Endothelial cell of umbilical vein (primary cell): ENCODE measurements around the gene PRRC1. TPM values are rescaled to one million over a fixed set of nuclear protein-coding genes. Genes with fewer than 3 reads are reported as not detected.

Experiments used
- BruUV-seq: library from RNA; stranded (reverse); fragments of 400-500 nt; replicated peaks from 2 replicates; lab custom pipeline; 2021; lab: Mats Ljungman, UMichigan
- CTCF ChIA-PET: fragments of 300-600, 350-600 bp; sonication (Branson Sonifier 250); formaldehyde crosslinking; loops from one replicate; lab custom pipeline; 2021; ENCODE audit warnings: antibody characterized with exemption, inconsistent platforms; lab: Charles Lee
- POLR2A ChIA-PET: fragments of 300-600, 350-600 bp; sonication (Branson Sonifier 250); formaldehyde crosslinking; loops from one replicate; lab custom pipeline; 2021; ENCODE audit warnings: antibody characterized with exemption, inconsistent platforms; lab: Charles Lee
- DNase-seq: peaks from one replicate; pipeline ENCODE4 v3.0.0-alpha.2; 2011; ENCODE audit warnings: low read depth, low spot score
- FAIRE-seq: peaks from 2 replicates; lab custom pipeline; 2011; peaks lifted over from hg19 to GRCh38; lab: Jason Lieb, UNC
- H2AFZ ChIP-seq: 2 replicates; pipeline ENCODE4 v1.6.0; 2012; ENCODE audit warnings: low read depth, low read length, control low read depth, inconsistent platforms
- H3K27ac ChIP-seq: 2 replicates; pipeline ENCODE4 v1.5.1; 2011; ENCODE audit warnings: low read depth, mild to moderate bottlenecking, control low read depth, low read length, moderate library complexity; ENCODE audit not compliant: insufficient read depth
- H3K27me3 ChIP-seq, 2 experiments: 2 replicates each; pipeline versions ENCODE4 v1.6.0 to v1.6.1; 2011; ENCODE audit warnings: low read length in 2 of 2, mixed read lengths in 1 of 2; ENCODE audit not compliant: control insufficient read depth in 2 of 2, insufficient read depth in 2 of 2
- H3K36me3 ChIP-seq, 2 experiments: 2 replicates in 1 of 2; 3 replicates in 1 of 2; pipeline ENCODE4 v1.5.1; 2011; ENCODE audit warnings: low read length in 2 of 2, mild to moderate bottlenecking in 1 of 2, moderate library complexity in 1 of 2; ENCODE audit not compliant: control insufficient read depth in 2 of 2, insufficient read depth in 2 of 2; ENCODE audit errors: extremely low read depth in 1 of 2
- H3K4me1 ChIP-seq: 3 replicates; pipeline ENCODE4 v1.5.1; 2011; ENCODE audit warnings: mild to moderate bottlenecking, low read length; ENCODE audit not compliant: control insufficient read depth, insufficient read depth; ENCODE audit errors: extremely low read depth
- H3K4me2 ChIP-seq: 2 replicates; pipeline ENCODE4 v1.6.1; 2011; ENCODE audit warnings: low read length, control low read depth, mixed read lengths; ENCODE audit not compliant: insufficient read depth
- H3K4me3 ChIP-seq, 3 experiments: fragments of 200-600 bp in 1 of 3; sonication (generic), shearing (Covaris generic) in 1 of 3; replicated peaks in 1 of 3; 2 replicates each; pipeline ENCODE4 v1.5.1; 2011 to 2016; ENCODE audit warnings: control low read depth in 3 of 3, low read length in 3 of 3, mild to moderate bottlenecking in 2 of 3, inconsistent platforms in 1 of 3, low read depth in 1 of 3, moderate library complexity in 1 of 3; ENCODE audit not compliant: insufficient read depth in 1 of 3
- H3K79me2 ChIP-seq: 2 replicates; pipeline ENCODE4 v1.6.0; 2012; ENCODE audit warnings: low read length, inconsistent platforms; ENCODE audit not compliant: control insufficient read depth, insufficient read depth
- H3K9ac ChIP-seq: replicated peaks from 2 replicates; pipeline ENCODE3; 2011; ENCODE audit warnings: low read length, control low read depth; ENCODE audit not compliant: insufficient read depth; ENCODE audit errors: extremely low read depth
- H3K9me1 ChIP-seq: replicated peaks from 3 replicates; pipeline ENCODE4 v1.6.0; 2011; ENCODE audit warnings: mild to moderate bottlenecking, low read length; ENCODE audit not compliant: control insufficient read depth, insufficient read depth; ENCODE audit errors: extremely low read depth
- H3K9me3 ChIP-seq: replicated peaks from 2 replicates; pipeline ENCODE4 v1.5.1; 2012; ENCODE audit warnings: low read length, inconsistent platforms; ENCODE audit not compliant: control insufficient read depth, insufficient read depth
- H4K20me1 ChIP-seq: replicated peaks from 2 replicates; pipeline ENCODE3; 2011; ENCODE audit warnings: mild to moderate bottlenecking, low read length; ENCODE audit not compliant: control insufficient read depth, insufficient read depth; ENCODE audit errors: extremely low read depth
- EZH2 ChIP-seq: IDR thresholded peaks from 2 replicates; pipeline ENCODE4 v1.6.1; 2012; ENCODE audit warnings: borderline replicate concordance, low read depth, mild to moderate bottlenecking, moderate library complexity, low read length, inconsistent platforms; ENCODE audit not compliant: severe bottlenecking
- FOS ChIP-seq: IDR thresholded peaks from 2 replicates; pipeline ENCODE4 v1.6.1; 2011; ENCODE audit warnings: mild to moderate bottlenecking, low read length, moderate library complexity, borderline replicate concordance; ENCODE audit not compliant: insufficient read depth
- GATA2 ChIP-seq: IDR thresholded peaks from 2 replicates; pipeline ENCODE4 v1.7.0; 2011; ENCODE audit warnings: low read depth, mild to moderate bottlenecking, moderate library complexity, mixed read lengths, low read length; ENCODE audit not compliant: insufficient read length, insufficient read depth
- JUN ChIP-seq: IDR thresholded peaks from 2 replicates; pipeline ENCODE4 v1.6.1; 2011; ENCODE audit warnings: borderline replicate concordance, low read depth; ENCODE audit not compliant: insufficient read length, insufficient read depth
- MYC ChIP-seq: IDR thresholded peaks from one replicate; pipeline ENCODE4 v1.6.1; 2011; ENCODE audit warnings: mild to moderate bottlenecking, low read depth, low read length
- POLR2A ChIP-seq: IDR thresholded peaks from 2 replicates; pipeline ENCODE4 v1.6.1; 2012; ENCODE audit warnings: low read depth, mild to moderate bottlenecking, control low read depth, low read length
- POLR2AphosphoS5 ChIP-seq: IDR thresholded peaks from 2 replicates; pipeline ENCODE4 v1.6.1; 2012; ENCODE audit warnings: low read depth, mild to moderate bottlenecking, control low read depth, low read length, moderate library complexity; ENCODE audit not compliant: insufficient read depth
- dilution Hi-C: fragments of 300-500 bp; cut with MboI; formaldehyde crosslinking; loops from one replicate; pipeline ENCODE4 v1.15.0; 2019; ENCODE audit warnings: low sequenced_read_pairs; ENCODE audit not compliant: extremely low pct_ligation_motif_present
- intact Hi-C: fragments of 100-400 bp; cut with micrococcal nuclease; formaldehyde crosslinking; loops from one replicate; pipeline ENCODE4 v1.10.0; 2022
- polyA plus RNA-seq, 4 experiments: library from polyadenylated mRNA; depleted of rRNA in 3 of 4; stranded (reverse) in 3 of 4; unstranded in 1 of 4; fragments of >200 nt; gene quantifications; 2 replicates each; pipeline versions ENCODE4 v1.2.1 to v1.2.3, GENCODE V29; 2011 to 2012; ENCODE audit warnings: missing spikeins in 1 of 4
- total RNA-seq: library from RNA; stranded (reverse); gene quantifications from 2 replicates; pipeline ENCODE4 v1.2.3, GENCODE V29; 2021
- TF ChIP-seq, protein P1 (sequence below), 2 donors: IDR thresholded peaks; 1 replicate in 1 of 2; 2 replicates in 1 of 2; pipeline ENCODE4 v1.5.1; 2011; ENCODE audit warnings: low read length in 2 of 2, mild to moderate bottlenecking in 2 of 2, moderate library complexity in 2 of 2, control low read depth in 1 of 2, inconsistent platforms in 1 of 2, low read depth in 1 of 2; ENCODE audit not compliant: insufficient read depth in 1 of 2; ENCODE audit errors: extremely low read depth in 1 of 2
- TF ChIP-seq, protein P2 (sequence below): IDR thresholded peaks from 2 replicates; pipeline ENCODE4 v1.6.1; 2011; ENCODE audit not compliant: insufficient read depth, insufficient read length

The PRRC1 gene
- total and polyA plus RNA-seq, 2 donors (not counting 3 experiments of a cell fraction or from before 2014, with no cell fraction given): 64.4 to 77.6 TPM

GRCh38 chr5:127571314-127572131, 54.1 kb downstream of the PRRC1 start:
- no peak for DNase-seq
- Histone ChIP-seq H3K79me2 (no peaks in the 10 kb centered on the region), H3K9ac (no peak overlapping the region), H3K4me1 (no peaks in the 10 kb centered on the region), H3K27me3 (peaks cover 24 to 29% of the 10 kb centered on the region in 2 experiments), H3K4me2 (no peak overlapping the region), H3K27ac (no peak overlapping the region), H4K20me1 (no peaks in the 10 kb centered on the region), H3K36me3 (no peaks in the 10 kb centered on the region), H2AFZ (no peak overlapping the region), H3K9me3 (no peaks in the 10 kb centered on the region), H3K9me1 (no peaks in the 10 kb centered on the region), H3K4me3 (no peak overlapping the region)
- CTCF ChIA-PET: interaction anchor here (0.6 to 2.5 kb wide), 7 partner anchors 8 to 1272 kb away, joined by 3 to 9 read pairs (median 3); no protein-coding TSS in a partner anchor
- POLR2A ChIA-PET: no interaction called here
- no TSS peak for BruUV-seq
- intact Hi-C loops: loop anchor here (10.0 kb wide), 1 partner anchor 153 kb away; no protein-coding TSS in a partner anchor
- no peak for FAIRE-seq
- no peak for TF ChIP-seq EZH2
- no peak for TF ChIP-seq GATA2
- TF ChIP-seq JUN: no peak
- TF ChIP-seq POLR2A: no peak
- no peak for TF ChIP-seq FOS
- no peak for TF ChIP-seq MYC
- TF ChIP-seq, protein P1, sequence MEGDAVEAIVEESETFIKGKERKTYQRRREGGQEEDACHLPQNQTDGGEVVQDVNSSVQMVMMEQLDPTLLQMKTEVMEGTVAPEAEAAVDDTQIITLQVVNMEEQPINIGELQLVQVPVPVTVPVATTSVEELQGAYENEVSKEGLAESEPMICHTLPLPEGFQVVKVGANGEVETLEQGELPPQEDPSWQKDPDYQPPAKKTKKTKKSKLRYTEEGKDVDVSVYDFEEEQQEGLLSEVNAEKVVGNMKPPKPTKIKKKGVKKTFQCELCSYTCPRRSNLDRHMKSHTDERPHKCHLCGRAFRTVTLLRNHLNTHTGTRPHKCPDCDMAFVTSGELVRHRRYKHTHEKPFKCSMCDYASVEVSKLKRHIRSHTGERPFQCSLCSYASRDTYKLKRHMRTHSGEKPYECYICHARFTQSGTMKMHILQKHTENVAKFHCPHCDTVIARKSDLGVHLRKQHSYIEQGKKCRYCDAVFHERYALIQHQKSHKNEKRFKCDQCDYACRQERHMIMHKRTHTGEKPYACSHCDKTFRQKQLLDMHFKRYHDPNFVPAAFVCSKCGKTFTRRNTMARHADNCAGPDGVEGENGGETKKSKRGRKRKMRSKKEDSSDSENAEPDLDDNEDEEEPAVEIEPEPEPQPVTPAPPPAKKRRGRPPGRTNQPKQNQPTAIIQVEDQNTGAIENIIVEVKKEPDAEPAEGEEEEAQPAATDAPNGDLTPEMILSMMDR (IDR thresholded peaks at IDR 0.05; ENCODE audit: extremely low read depth in 1 of 2, insufficient read depth in 1 of 2, low read depth in 1 of 2, low read length in 2 of 2): no peak
- TF ChIP-seq, protein P2, sequence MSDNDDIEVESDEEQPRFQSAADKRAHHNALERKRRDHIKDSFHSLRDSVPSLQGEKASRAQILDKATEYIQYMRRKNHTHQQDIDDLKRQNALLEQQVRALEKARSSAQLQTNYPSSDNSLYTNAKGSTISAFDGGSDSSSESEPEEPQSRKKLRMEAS: no peak
- no peak for TF ChIP-seq POLR2AphosphoS5
- dilution Hi-C loops: no loop called here
